ENCODE measurements around the gene PIR.

- TF ChIP-seq CTCF (IDR thresholded peaks at IDR 0.05) (no peak), POLR2A (IDR thresholded peaks at IDR 0.05) (no peak), POLR2AphosphoS5 (IDR thresholded peaks at IDR 0.05) (no peak)
These were observed 142.7 kb downstream of the PIR start for GRCh38 chrX:15350329-15350996.
